HepG2 (cell line): ENCODE data around the gene NR2F6. TPM values are rescaled to one million over a fixed set of nuclear protein-coding genes. Genes with fewer than 3 reads are reported as not detected.

ENCODE experiments used
- CREBL2 ChIP-seq: sonication (generic); formaldehyde crosslinking; IDR thresholded peaks from 2 replicates; pipeline ENCODE4 v1.8.1; 2023; ENCODE audit warnings: missing genetic modification reagents, mild to moderate bottlenecking, borderline replicate concordance
- CSRNP1 ChIP-seq: sonication (generic); formaldehyde crosslinking; IDR thresholded peaks from 2 replicates; pipeline ENCODE4 v1.8.1; 2023; ENCODE audit warnings: mild to moderate bottlenecking, missing genetic modification reagents
- CTCF ChIP-seq: sonication (generic); formaldehyde crosslinking; IDR thresholded peaks from 2 replicates; pipeline ENCODE4 v1.5.0; 2020; ENCODE audit warnings: mild to moderate bottlenecking, missing genetic modification reagents, moderate library complexity
- FIP1L1 ChIP-seq: fragments of 200-400 bp; formaldehyde crosslinking; IDR thresholded peaks from 2 replicates; pipeline ENCODE4 v1.6.1; 2018; ENCODE audit warnings: low read depth, mild to moderate bottlenecking, low read length, moderate library complexity, borderline replicate concordance; ENCODE audit not compliant: insufficient read depth
- HNRNPL ChIP-seq: fragments of 200-400 bp; formaldehyde crosslinking; IDR thresholded peaks from 2 replicates; pipeline ENCODE4 v1.6.1; 2017; ENCODE audit warnings: mild to moderate bottlenecking, low read depth, low read length
- HNRNPLL ChIP-seq: fragments of 200-400 bp; formaldehyde crosslinking; IDR thresholded peaks from 2 replicates; pipeline ENCODE4 v1.6.1; 2017; ENCODE audit warnings: mild to moderate bottlenecking, low read depth, low read length; ENCODE audit not compliant: poor library complexity, severe bottlenecking
- MLX ChIP-seq: IDR thresholded peaks from 2 replicates; pipeline ENCODE4 v1.6.1; 2016
- MLXIP ChIP-seq: sonication (generic); formaldehyde crosslinking; IDR thresholded peaks from 2 replicates; pipeline ENCODE4 v1.9.0; 2021; ENCODE audit warnings: missing genetic modification reagents, borderline replicate concordance
- NFATC3 ChIP-seq: sonication (generic); formaldehyde crosslinking; IDR thresholded peaks from 2 replicates; pipeline ENCODE4 v1.5.1; 2020; ENCODE audit warnings: mild to moderate bottlenecking, missing genetic modification reagents
- NFKBIZ ChIP-seq: IDR thresholded peaks from 2 replicates; pipeline ENCODE4 v1.6.1; 2018; ENCODE audit warnings: missing genetic modification reagents, missing compliant biosample characterization
- PHF5A ChIP-seq: IDR thresholded peaks from one replicate; pipeline ENCODE4 v1.6.1; 2018; ENCODE audit warnings: low read depth, missing genetic modification reagents; ENCODE audit not compliant: unreplicated experiment
- POLR2A ChIP-seq, 2 experiments: IDR thresholded peaks; 2 replicates each; pipeline ENCODE4 v1.6.1; 2011; ENCODE audit warnings: low read depth in 2 of 2, low read length in 2 of 2, mild to moderate bottlenecking in 1 of 2, moderate library complexity in 1 of 2; ENCODE audit not compliant: insufficient read depth in 1 of 2
- RFXANK ChIP-seq: IDR thresholded peaks from 2 replicates; pipeline ENCODE4 v1.6.1; 2016
- SETDB1 ChIP-seq: sonication (generic); formaldehyde crosslinking; IDR thresholded peaks from 2 replicates; pipeline ENCODE4 v1.5.1; 2020; ENCODE audit warnings: missing genetic modification reagents, mild to moderate bottlenecking, borderline replicate concordance
- TEAD2 ChIP-seq: sonication (generic); formaldehyde crosslinking; IDR thresholded peaks from 2 replicates; pipeline ENCODE4 v1.9.0; 2021; ENCODE audit warnings: missing genetic modification reagents
- TFAP4 ChIP-seq: sonication (generic); IDR thresholded peaks from 2 replicates; pipeline ENCODE4 v1.6.1; 2016; ENCODE audit warnings: low read depth, borderline replicate concordance
- ZFP90 ChIP-seq: sonication (generic); formaldehyde crosslinking; IDR thresholded peaks from 2 replicates; pipeline ENCODE4 v1.8.0; 2022; ENCODE audit warnings: missing genetic modification reagents, mild to moderate bottlenecking, inconsistent platforms, borderline replicate concordance
- ZFX ChIP-seq: sonication (generic); formaldehyde crosslinking; IDR thresholded peaks from 2 replicates; pipeline ENCODE4 v1.4.0; 2020; ENCODE audit warnings: mild to moderate bottlenecking, low read depth, missing genetic modification reagents, moderate library complexity
- ZFY ChIP-seq: sonication (generic); formaldehyde crosslinking; IDR thresholded peaks from 2 replicates; pipeline ENCODE4 v1.4.0; 2020; ENCODE audit warnings: missing genetic modification reagents
- ZNF282 ChIP-seq: fragments of 450-650 bp; IDR thresholded peaks from 2 replicates; pipeline ENCODE4 v1.6.1; 2018; ENCODE audit not compliant: partially characterized antibody
- ZNF329 ChIP-seq: sonication (generic); formaldehyde crosslinking; IDR thresholded peaks from 2 replicates; pipeline ENCODE4 v1.9.0; 2021; ENCODE audit warnings: low read depth, mild to moderate bottlenecking, missing genetic modification reagents
- ZNF761 ChIP-seq: sonication (generic); formaldehyde crosslinking; conservative IDR thresholded peaks from 2 replicates; pipeline ENCODE4 v1.4.0; 2020; ENCODE audit warnings: mild to moderate bottlenecking, missing genetic modification reagents
- ZNF768 ChIP-seq: sonication (generic); formaldehyde crosslinking; IDR thresholded peaks from 2 replicates; pipeline ENCODE4 v1.4.0; 2020; ENCODE audit warnings: missing genetic modification reagents
- polyA plus RNA-seq, 8 experiments: library from polyadenylated mRNA; depleted of rRNA in 3 of 8; stranded (reverse) in 7 of 8; unstranded in 1 of 8; fragments of >200 nt; fragmentation: Illumina TruSeq in 4 of 8; extraction: Trizol in 4 of 8; gene quantifications; 2 replicates each; pipeline versions ENCODE4 v1.2.1 to v1.2.3, GENCODE V29; 2011 to 2016; ENCODE audit warnings: low read depth in 4 of 8, missing spikeins in 1 of 8, mixed read lengths in 1 of 8; ENCODE audit not compliant: insufficient read depth in 1 of 8
- total RNA-seq, 5 experiments: library from RNA; depleted of rRNA; stranded (reverse); fragments of >200 nt; fragmentation: Illumina TruSeq; extraction: Trizol; gene quantifications; 2 replicates each; pipeline ENCODE4 v1.2.3, GENCODE V29; 2016; ENCODE audit warnings: low read depth in 1 of 5

NR2F6 gene
- total and polyA plus RNA-seq, 2 of the 13 experiments (the other 11 are each of a cell fraction or from before 2014, with no cell fraction given), result 30.9 to 72.4 TPM

- TF ChIP-seq FIP1L1, result no peak
- TF ChIP-seq NFATC3 (CRISPR knock-in tag), result no peak
- TF ChIP-seq ZFY (CRISPR knock-in tag), result peak; percentile 58
- TF ChIP-seq ZNF768 (CRISPR knock-in tag), result no peak
- TF ChIP-seq NFKBIZ (CRISPR knock-in tag), result no peak
- no peak for TF ChIP-seq MLX (CRISPR knock-in tag)
- no peak for TF ChIP-seq ZNF329 (CRISPR knock-in tag)
- no peak for TF ChIP-seq MLXIP
- 0 out of 2 replicates have a peak, but pooled peaks have one; percentile 39 for TF ChIP-seq CSRNP1 (CRISPR knock-in tag)
- no peak for TF ChIP-seq ZNF761
- peak; percentile 48; the same call in 1 of the 2 replicates for TF ChIP-seq ZFX (CRISPR knock-in tag)
- TF ChIP-seq PHF5A (CRISPR knock-in tag), result no peak
- TF ChIP-seq HNRNPL, result no peak
- no peak for TF ChIP-seq HNRNPLL
- no peak for TF ChIP-seq ZFP90 (CRISPR knock-in tag)
- no peak for TF ChIP-seq SETDB1 (CRISPR knock-in tag)
- TF ChIP-seq TFAP4, result peak; percentile 36; the same call in 1 of the 2 replicates
- TF ChIP-seq CREBL2 (CRISPR knock-in tag), result no peak
- peak; percentile 40 to 48; a peak in 2 of 4 replicates for TF ChIP-seq POLR2A (IDR thresholded peaks at IDR 0.05; ENCODE audit: insufficient read depth in 1 of 2, low read depth in 2 of 2, low read length in 2 of 2)
- TF ChIP-seq TEAD2, result no peak
- TF ChIP-seq CTCF (CRISPR knock-in tag), result no peak
- no peak for TF ChIP-seq RFXANK
- no peak for TF ChIP-seq ZNF282
Measured at GRCh38 chr19:17243211-17243829, 2.4 kb downstream of the NR2F6 start (continued).
